ENCODE results near the gene NAGPA.

GRCh38 chr16:5036228-5037156 lies 2.8 kb upstream of the NAGPA start:
- no peak for TF ChIP-seq CTCF (IDR thresholded peaks at IDR 0.05)
- no peak for TF ChIP-seq POLR2A (IDR thresholded peaks at IDR 0.05)

Measured in suprapubic skin (tissue), 3 donors.